H1 (cell line): ENCODE results near the gene CELF2. TPM values are rescaled to one million over a fixed set of nuclear protein-coding genes. Genes with fewer than 3 reads are reported as not detected.

Source experiments
- ASH2L ChIP-seq: fragments of 200-600, 300-600 bp; sonication (generic); IDR thresholded peaks from one replicate; pipeline ENCODE4 v1.7.1; 2017; ENCODE audit warnings: low read length
- E2F6 ChIP-seq: IDR thresholded peaks from 2 replicates; pipeline ENCODE4 v1.6.1; 2012; ENCODE audit warnings: inconsistent platforms
- GABPA ChIP-seq: IDR thresholded peaks from 2 replicates; pipeline ENCODE4 v1.6.1; 2011; ENCODE audit warnings: mild to moderate bottlenecking, low read length, moderate library complexity, borderline replicate concordance; ENCODE audit not compliant: insufficient read depth
- POLR2AphosphoS5 ChIP-seq: IDR thresholded peaks from 2 replicates; pipeline ENCODE4 v1.6.1; 2011; ENCODE audit warnings: low read depth, low read length
- SAP30 ChIP-seq: fragments of 300-600 bp; sonication (generic); IDR thresholded peaks from 2 replicates; pipeline ENCODE4 v1.7.1; 2012; ENCODE audit warnings: low read length, moderate library complexity, mild to moderate bottlenecking, inconsistent platforms; ENCODE audit not compliant: insufficient read depth, insufficient replicate concordance
- polyA plus RNA-seq, 7 experiments: library from polyadenylated mRNA; depleted of rRNA in 3 of 7; stranded (reverse) in 5 of 7; unstranded in 2 of 7; fragments of >200 nt in 5 of 7; fragments of 200-250 nt in 2 of 7; gene quantifications; 1 replicate in 5 of 7; 2 replicates in 1 of 7; 4 replicates in 1 of 7; pipeline versions ENCODE4 v1.2.1 to v1.2.3, GENCODE V29; 2011 to 2013; ENCODE audit warnings: missing spikeins in 2 of 7, mixed read lengths in 2 of 7
- total RNA-seq: library from RNA; stranded (reverse); fragmentation: NEBNext Ultra II Directional; extraction: Animal tissue kit (Norgen Biotek cat#: 25700); gene quantifications from 2 replicates; pipeline ENCODE4 v1.2.1, GENCODE V29; 2021

The CELF2 gene
- total and polyA plus RNA-seq, 2 of the 8 experiments (the other 6 are each of a cell fraction or from before 2014, with no cell fraction given), result 18.3 to 22.7 TPM

- TF ChIP-seq GABPA (no peak), E2F6 (no peak), ASH2L (no peak), POLR2AphosphoS5 (no peak), SAP30 (no peak)
- TF ChIP-seq, all 59 proteins: peak for 0
Observed at GRCh38 chr10:11303361-11304170, 285.9 kb downstream of the CELF2 start (continued).
